RWPE2 (cell line): ENCODE measurements around the gene PTTG2.

Experiments
- ATAC-seq: fragments of 200-7000 bp; cut with Tn5 transposase; 3 replicates; pipeline ENCODE4 v1.9.1; 2021; ENCODE audit warnings: low read depth
- DNase-seq: peaks from one replicate; pipeline ENCODE4 v3.0.0-alpha.2; 2020; ENCODE audit warnings: low spot score
- H3K27ac ChIP-seq: fragments of 450-650 bp; 2 replicates; pipeline ENCODE4 v1.5.1; 2017; ENCODE audit warnings: mild to moderate bottlenecking; ENCODE audit not compliant: poor library complexity, severe bottlenecking
- H3K27me3 ChIP-seq: fragments of 250-450 bp; sonication (Bioruptor Pico); 2 replicates; pipeline ENCODE4 v1.5.1; 2021; ENCODE audit warnings: mild to moderate bottlenecking, moderate library complexity; ENCODE audit not compliant: insufficient read depth, poor library complexity, severe bottlenecking
- H3K36me3 ChIP-seq: fragments of 250-450 bp; sonication (Bioruptor Pico); 2 replicates; pipeline ENCODE4 v1.5.1; 2020; ENCODE audit warnings: low read depth, mild to moderate bottlenecking, moderate library complexity
- H3K4me1 ChIP-seq: fragments of 250-450 bp; sonication (Bioruptor Pico); 2 replicates; pipeline ENCODE4 v1.5.1; 2021; ENCODE audit warnings: mild to moderate bottlenecking, moderate library complexity; ENCODE audit not compliant: insufficient read depth, poor library complexity, severe bottlenecking
- H3K4me3 ChIP-seq: fragments of 250-450 bp; sonication (Bioruptor Pico); 2 replicates; pipeline ENCODE4 v1.5.1; 2021; ENCODE audit warnings: mild to moderate bottlenecking, moderate library complexity; ENCODE audit not compliant: severe bottlenecking
- H3K9me3 ChIP-seq: fragments of 250-450 bp; sonication (Bioruptor Pico); 2 replicates; pipeline ENCODE4 v1.5.1; 2021; ENCODE audit warnings: mild to moderate bottlenecking, moderate library complexity; ENCODE audit not compliant: severe bottlenecking
- CTCF ChIP-seq: fragments of 450-650 bp; IDR thresholded peaks from one replicate; pipeline ENCODE4 v1.5.1; 2017; ENCODE audit warnings: mild to moderate bottlenecking, moderate library complexity; ENCODE audit not compliant: poor library complexity, severe bottlenecking

PTTG2 gene

DNA sequence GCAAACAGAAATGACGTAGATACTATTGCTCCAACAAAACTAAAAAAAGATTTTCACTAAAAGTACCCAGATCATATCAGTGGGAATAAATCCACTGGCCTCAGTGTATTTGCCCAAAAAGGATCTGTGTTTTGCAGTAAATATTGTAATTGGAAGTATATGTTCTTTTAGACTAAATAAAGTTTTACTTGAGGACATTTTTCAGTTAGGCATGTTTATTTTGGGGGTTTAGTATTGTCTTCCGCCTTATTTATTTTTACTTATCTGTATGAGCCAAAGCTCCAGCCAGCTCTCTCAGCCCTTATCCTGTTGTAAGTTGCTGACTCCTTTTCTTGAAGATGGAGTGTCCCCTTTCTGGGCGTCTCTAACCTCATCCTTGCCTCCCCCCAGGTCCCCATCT lies 49.8 kb downstream of the PTTG2 start:
- 0 out of 2 replicates have a peak, but pooled peaks cover 2% of the 10 kb centered on the region for H3K36me3 ChIP-seq
- DNase-seq (no peak), ATAC-seq (no peak)
- H3K27ac ChIP-seq: no peak overlapping the region
- H3K27me3 ChIP-seq: no peaks in the 10 kb centered on the region
- H3K4me1 ChIP-seq: no peaks in the 10 kb centered on the region
- no peak overlapping the region for H3K4me3 ChIP-seq
- no peaks in the 10 kb centered on the region for H3K9me3 ChIP-seq
- TF ChIP-seq CTCF: no peak
